Stimulated activated CD8-positive, alpha-beta memory T cell treated with anti-CD3 and anti-CD28 coated beads, Interleukin-12 subunit alpha, Interleukin-12 subunit beta, amount 100 ng/mL, for 4 hours (primary cell): ENCODE results near the gene CDH18.

ENCODE experiments used
- DNase-seq: peaks from one replicate; pipeline ENCODE4 v3.0.0-alpha.2; 2020; ENCODE audit warnings: low read depth

CDH18 gene

GRCh38 chr5:19733612-19734495, 254.1 kb downstream of the CDH18 start:
- DNase-seq: no peak

GRCh38 chr5:19728571-19728970, 259.4 kb downstream of the CDH18 start:
- no peak for DNase-seq

- no peak for DNase-seq
These were observed 268.9 kb downstream of the CDH18 start for GRCh38 chr5:19719109-19719508.

GRCh38 chr5:19713740-19714139, 274.3 kb downstream of the CDH18 start:
- no peak for DNase-seq

- no peak for DNase-seq
These were observed 278.6 kb downstream of the CDH18 start for GRCh38 chr5:19709403-19709802.

GRCh38 chr5:19706776-19707175, 281.2 kb downstream of the CDH18 start:
- no peak for DNase-seq

- DNase-seq: no peak
These were observed 286.3 kb downstream of the CDH18 start for GRCh38 chr5:19701731-19702130.

GRCh38 chr5:19694949-19695611, 292.9 kb downstream of the CDH18 start:
- no peak for DNase-seq

- no peak for DNase-seq
These were observed 297.0 kb downstream of the CDH18 start for GRCh38 chr5:19690978-19691377.

- DNase-seq: no peak
These were observed 302.5 kb downstream of the CDH18 start for GRCh38 chr5:19685473-19685872.

- no peak for DNase-seq
These were observed 311.1 kb downstream of the CDH18 start for GRCh38 chr5:19676895-19677294.

GRCh38 chr5:19660679-19661078, 327.3 kb downstream of the CDH18 start:
- no peak for DNase-seq

- DNase-seq: no peak
These were observed 332.4 kb downstream of the CDH18 start for GRCh38 chr5:19655627-19656026.

GRCh38 chr5:19638461-19638860, 349.5 kb downstream of the CDH18 start:
- DNase-seq: no peak

GRCh38 chr5:19630876-19631275, 357.1 kb downstream of the CDH18 start:
- no peak for DNase-seq

- DNase-seq: no peak
These were observed 361.8 kb downstream of the CDH18 start for GRCh38 chr5:19626211-19626610.

GRCh38 chr5:19625562-19625961, 362.4 kb downstream of the CDH18 start:
- no peak for DNase-seq

GRCh38 chr5:19619571-19619970, 368.4 kb downstream of the CDH18 start:
- DNase-seq: no peak

GRCh38 chr5:19616701-19617215, 371.2 kb downstream of the CDH18 start:
- DNase-seq: no peak

GRCh38 chr5:19615661-19616060, 372.3 kb downstream of the CDH18 start:
- DNase-seq: no peak

- no peak for DNase-seq
These were observed 372.9 kb downstream of the CDH18 start for GRCh38 chr5:19615071-19615470.

- no peak for DNase-seq
These were observed 379.5 kb downstream of the CDH18 start for GRCh38 chr5:19608444-19609002.

GRCh38 chr5:19605846-19606407, 382.1 kb downstream of the CDH18 start:
- no peak for DNase-seq
